ENCODE measurements around the gene SP2. TPM values are rescaled to one million over a fixed set of nuclear protein-coding genes. Genes with fewer than 3 reads are reported as not detected.

Gene SP2
- total and polyA plus RNA-seq, 2 donors (not counting 1 experiment from before 2014, with no cell fraction given): 25.4 to 32.5 TPM

DNA sequence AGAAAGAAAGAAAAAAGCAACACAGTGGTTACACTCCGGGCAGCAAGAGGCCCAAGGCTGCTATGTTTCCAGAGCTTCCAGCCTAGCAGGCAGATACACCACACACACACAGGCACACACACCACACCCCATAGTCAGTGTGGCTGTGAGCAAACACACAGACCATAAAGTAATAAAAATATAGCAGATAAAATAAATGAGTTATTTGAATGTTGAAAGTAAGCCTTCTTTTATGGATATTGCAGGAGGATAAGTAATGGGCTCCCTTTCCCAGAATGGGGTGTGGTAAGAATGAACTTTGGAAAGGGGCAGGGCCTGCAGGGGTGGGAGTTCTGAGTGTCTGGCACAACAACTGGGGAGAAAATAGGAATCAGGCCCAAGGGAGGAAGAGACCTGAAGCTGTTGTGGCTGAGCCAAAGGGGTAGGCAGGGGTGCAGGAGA is 70.1 kb downstream of the SP2 start:
- Mint-ChIP-seq H3K4me1 (peaks cover 11% of the 10 kb centered on the region), H3K9me3 (ENCODE audit: insufficient read depth) (no peaks in the 10 kb centered on the region), H3K4me3 (no peak overlapping the region), H3K27ac (no peak overlapping the region), H3K27me3 (no peaks in the 10 kb centered on the region)
- intact Hi-C loops (cut with micrococcal nuclease): no loop called here
- peaks cover 13% of the 10 kb centered on the region for H3K79me2 ChIP-seq (ENCODE audit: control insufficient read depth, insufficient read depth, low read length)
- no peaks in the 10 kb centered on the region for H3K9me3 ChIP-seq (ENCODE audit: control extremely low read depth in 1 of 3, control insufficient read depth in 2 of 3, insufficient read depth in 1 of 3, low read length in 2 of 3)
- ChIA-PET POLR2A (no interaction called here), CTCF (interaction anchor here (7.3 kb wide), 1 partner anchor 17 kb away, joined by 155 read pairs; no protein-coding TSS in a partner anchor)
- ATAC-seq (ENCODE audit: low read depth) (no peak), DNase-seq (no peak)
- no peaks in the 10 kb centered on the region for H3K36me3 ChIP-seq (replicated peaks in 1 of 2; ENCODE audit: control extremely low read depth in 1 of 2, control insufficient read depth in 1 of 2, extremely low read depth in 1 of 2, insufficient read depth in 2 of 2, low read length in 1 of 2)
- H4K20me1 ChIP-seq (ENCODE audit: control insufficient read depth, insufficient read depth, low read length, poor library complexity, severe bottlenecking): no peaks in the 10 kb centered on the region
- no peaks in the 10 kb centered on the region for H3K27me3 ChIP-seq (replicated peaks in 1 of 4; ENCODE audit: control extremely low read depth in 1 of 4, control insufficient read depth in 3 of 4, insufficient read depth in 4 of 4, low read length in 3 of 4)
- H3K27ac ChIP-seq (ENCODE audit: low read length in 2 of 2): no peak overlapping the region
- TF ChIP-seq EZH2 (IDR thresholded peaks at IDR 0.05; ENCODE audit: borderline replicate concordance, insufficient read depth, low read depth, low read length, poor library complexity, severe bottlenecking): no peak
- H3K4me3 ChIP-seq (ENCODE audit: control extremely low read depth in 1 of 5, extremely low read depth in 1 of 5, insufficient read depth in 1 of 5, low read depth in 2 of 5, low read length in 4 of 5): no peak overlapping the region
- H2AFZ ChIP-seq (ENCODE audit: insufficient read depth, low read depth, low read length, poor library complexity, severe bottlenecking): no peak overlapping the region
- no peak overlapping the region for H3K4me2 ChIP-seq (replicated peaks; ENCODE audit: low read depth, low read length, poor library complexity, severe bottlenecking)
- peaks cover 7 to 8% of the 10 kb centered on the region in 2 donors for H3K4me1 ChIP-seq (ENCODE audit: control insufficient read depth in 2 of 2, insufficient read depth in 2 of 2, low read length in 2 of 2)
- no peak overlapping the region for H3K9ac ChIP-seq (ENCODE audit: low read length)
- no CpG with 5 or more reads among the region's 1 CpG for WGBS (ENCODE audit: insufficient coverage)

GRCh38 chr17:47967607-47968252 is 71.7 kb downstream of the SP2 start:
- WGBS (ENCODE audit: insufficient coverage): 70% methylated on average over 4 of the region's 5 CpGs
- Histone ChIP-seq H3K4me3 (ENCODE audit: control extremely low read depth in 1 of 5, extremely low read depth in 1 of 5, insufficient read depth in 1 of 5, low read depth in 2 of 5, low read length in 4 of 5) (no peak overlapping the region), H3K4me1 (ENCODE audit: control insufficient read depth in 2 of 2, insufficient read depth in 2 of 2, low read length in 2 of 2) (peaks cover 19 to 25% of the 10 kb centered on the region in 2 donors), H3K79me2 (ENCODE audit: control insufficient read depth, insufficient read depth, low read length) (peaks cover 25% of the 10 kb centered on the region), H4K20me1 (ENCODE audit: control insufficient read depth, insufficient read depth, low read length, poor library complexity, severe bottlenecking) (no peaks in the 10 kb centered on the region), H3K27me3 (replicated peaks in 1 of 4; ENCODE audit: control extremely low read depth in 1 of 4, control insufficient read depth in 3 of 4, insufficient read depth in 4 of 4, low read length in 3 of 4) (no peaks in the 10 kb centered on the region), H3K9ac (ENCODE audit: low read length) (no peak overlapping the region), H3K9me3 (ENCODE audit: control extremely low read depth in 1 of 3, control insufficient read depth in 2 of 3, insufficient read depth in 1 of 3, low read length in 2 of 3) (no peaks in the 10 kb centered on the region), H3K27ac (ENCODE audit: low read length in 2 of 2) (no peak overlapping the region), H3K4me2 (replicated peaks; ENCODE audit: low read depth, low read length, poor library complexity, severe bottlenecking) (no peak overlapping the region), H3K36me3 (replicated peaks in 1 of 2; ENCODE audit: control extremely low read depth in 1 of 2, control insufficient read depth in 1 of 2, extremely low read depth in 1 of 2, insufficient read depth in 2 of 2, low read length in 1 of 2) (no peaks in the 10 kb centered on the region), H2AFZ (ENCODE audit: insufficient read depth, low read depth, low read length, poor library complexity, severe bottlenecking) (no peak overlapping the region)
- CTCF ChIA-PET: interaction anchor here (1.4 to 7.3 kb wide), 2 partner anchors 18 to 77 kb away, joined by 5 to 155 read pairs; no protein-coding TSS in a partner anchor
- H3K9me3 Mint-ChIP-seq (ENCODE audit: insufficient read depth): no peaks in the 10 kb centered on the region
- intact Hi-C loops (cut with micrococcal nuclease): no loop called here
- POLR2A ChIA-PET: no interaction called here
- no peak overlapping the region for H3K4me3 Mint-ChIP-seq
- DNase-seq (no peak), ATAC-seq (ENCODE audit: low read depth) (no peak)
- no peaks in the 10 kb centered on the region for H3K27me3 Mint-ChIP-seq
- TF ChIP-seq, protein P1, sequence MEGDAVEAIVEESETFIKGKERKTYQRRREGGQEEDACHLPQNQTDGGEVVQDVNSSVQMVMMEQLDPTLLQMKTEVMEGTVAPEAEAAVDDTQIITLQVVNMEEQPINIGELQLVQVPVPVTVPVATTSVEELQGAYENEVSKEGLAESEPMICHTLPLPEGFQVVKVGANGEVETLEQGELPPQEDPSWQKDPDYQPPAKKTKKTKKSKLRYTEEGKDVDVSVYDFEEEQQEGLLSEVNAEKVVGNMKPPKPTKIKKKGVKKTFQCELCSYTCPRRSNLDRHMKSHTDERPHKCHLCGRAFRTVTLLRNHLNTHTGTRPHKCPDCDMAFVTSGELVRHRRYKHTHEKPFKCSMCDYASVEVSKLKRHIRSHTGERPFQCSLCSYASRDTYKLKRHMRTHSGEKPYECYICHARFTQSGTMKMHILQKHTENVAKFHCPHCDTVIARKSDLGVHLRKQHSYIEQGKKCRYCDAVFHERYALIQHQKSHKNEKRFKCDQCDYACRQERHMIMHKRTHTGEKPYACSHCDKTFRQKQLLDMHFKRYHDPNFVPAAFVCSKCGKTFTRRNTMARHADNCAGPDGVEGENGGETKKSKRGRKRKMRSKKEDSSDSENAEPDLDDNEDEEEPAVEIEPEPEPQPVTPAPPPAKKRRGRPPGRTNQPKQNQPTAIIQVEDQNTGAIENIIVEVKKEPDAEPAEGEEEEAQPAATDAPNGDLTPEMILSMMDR (IDR thresholded peaks at IDR 0.05): no peak
- no peak for TF ChIP-seq EZH2 (IDR thresholded peaks at IDR 0.05; ENCODE audit: borderline replicate concordance, insufficient read depth, low read depth, low read length, poor library complexity, severe bottlenecking)
- H3K4me1 Mint-ChIP-seq: peaks cover 20% of the 10 kb centered on the region
- H3K27ac Mint-ChIP-seq: no peak overlapping the region

All from B cell (primary cell).